ENCODE results near the gene ESR1. TPM values are rescaled to one million over a fixed set of nuclear protein-coding genes. Genes with fewer than 3 reads are reported as not detected.

The ESR1 gene
- total and polyA plus RNA-seq, 12 donors = 0.28 to 9.4 (median 3.8) TPM

DNA sequence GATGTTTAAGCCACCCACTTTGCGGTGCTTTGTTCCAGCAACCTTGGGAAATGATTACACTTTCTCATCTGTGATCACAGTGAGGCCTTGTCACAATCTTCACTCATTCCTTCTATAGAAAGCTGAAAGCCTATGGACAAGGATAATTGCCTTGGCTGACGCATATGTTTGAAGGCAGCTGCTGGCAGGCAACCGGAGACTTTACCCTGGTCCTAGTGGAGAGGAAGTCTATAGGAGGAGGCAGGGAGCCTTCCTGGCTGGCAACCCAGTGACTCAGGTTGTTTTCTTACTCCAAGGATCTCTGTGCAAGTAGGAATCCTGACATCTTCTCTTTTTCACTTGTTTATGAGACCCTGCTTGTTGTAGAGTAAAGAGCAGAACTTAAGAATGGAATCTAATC, 34.1 kb upstream of the ESR1 start:
- Histone ChIP-seq H3K27me3 (no peaks in the 10 kb centered on the region), H3K4me3 (no peak overlapping the region), H3K27ac (no peak overlapping the region), H3K9me3 (replicated peaks in 1 of 3) (no peaks in the 10 kb centered on the region), H3K4me1 (replicated peaks in 1 of 2) (no peaks in the 10 kb centered on the region), H3K36me3 (replicated peaks in 1 of 2) (no peaks in the 10 kb centered on the region)
- DNase-seq = no peak
- TF ChIP-seq POLR2A (IDR thresholded peaks at IDR 0.05) (no peak), CTCF (IDR thresholded peaks at IDR 0.05) (no peak)
- intact Hi-C loops (cut with DNase I) = no loop called here
- WGBS, 4 donors = 90 to 95% (median 92%) methylated on average over 3 of the region's 3 CpGs

DNA sequence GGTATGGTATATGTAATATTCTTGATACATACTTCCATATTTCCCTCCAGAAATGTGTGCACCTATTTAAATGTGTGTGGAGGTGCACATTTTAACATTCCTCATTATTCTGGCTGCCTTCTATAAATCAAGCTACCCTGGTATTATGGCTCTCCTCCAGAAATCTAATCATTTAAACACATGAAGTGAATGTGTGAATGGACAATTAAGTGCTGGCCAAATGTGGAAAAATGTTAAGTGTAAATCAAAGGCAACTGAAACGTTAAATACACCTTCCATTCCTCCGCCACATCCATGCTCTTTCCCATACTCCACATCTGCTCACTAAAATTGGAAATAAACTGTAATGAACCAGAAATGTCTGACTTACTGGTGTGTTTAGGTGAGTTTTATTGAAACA, 24.9 kb upstream of the ESR1 start:
- 70 to 83% (median 78%) methylated on average over 2 of the region's 2 CpGs for WGBS, 4 donors
- TF ChIP-seq CTCF (IDR thresholded peaks at IDR 0.05) (no peak), POLR2A (IDR thresholded peaks at IDR 0.05) (no peak)

GRCh38 chr6:151783692-151784091, 23.8 kb upstream of the ESR1 start:
- no peak overlapping the region for H3K4me3 ChIP-seq
- 68 to 84% (median 77%) methylated on average over 2 of the region's 2 CpGs for WGBS, 4 donors
- TF ChIP-seq POLR2A (IDR thresholded peaks at IDR 0.05) (no peak), CTCF (IDR thresholded peaks at IDR 0.05) (no peak)

More for the DNA sequence above, 24.9 kb upstream of the ESR1 start:
- Histone ChIP-seq H3K27ac (no peak overlapping the region), H3K36me3 (replicated peaks in 1 of 2) (no peaks in the 10 kb centered on the region), H3K9me3 (replicated peaks in 1 of 3) (no peaks in the 10 kb centered on the region), H3K4me1 (replicated peaks in 1 of 2) (no peaks in the 10 kb centered on the region), H3K27me3 (no peaks in the 10 kb centered on the region), H3K4me3 (no peak overlapping the region)
- DNase-seq = no peak
- intact Hi-C loops (cut with DNase I) = no loop called here

GRCh38 chr6:151784441-151785214, 22.9 kb upstream of the ESR1 start:
- intact Hi-C loops (cut with DNase I) = no loop called here
- H3K27ac ChIP-seq = no peak overlapping the region
- TF ChIP-seq CTCF (IDR thresholded peaks at IDR 0.05) (no peak), POLR2A (IDR thresholded peaks at IDR 0.05) (no peak)
- H3K4me1 ChIP-seq (replicated peaks in 1 of 2) = no peaks in the 10 kb centered on the region
- no peak for DNase-seq
- H3K9me3 ChIP-seq (replicated peaks in 1 of 3) = no peaks in the 10 kb centered on the region
- no peaks in the 10 kb centered on the region for H3K27me3 ChIP-seq
- no peaks in the 10 kb centered on the region for H3K36me3 ChIP-seq (replicated peaks in 1 of 2)
- no peak overlapping the region for H3K4me3 ChIP-seq

More at GRCh38 chr6:151783692-151784091, 23.8 kb upstream of the ESR1 start:
- intact Hi-C loops (cut with DNase I) = no loop called here
- Histone ChIP-seq H3K9me3 (replicated peaks in 1 of 3) (no peaks in the 10 kb centered on the region), H3K27ac (no peak overlapping the region), H3K27me3 (no peaks in the 10 kb centered on the region), H3K4me1 (replicated peaks in 1 of 2) (no peaks in the 10 kb centered on the region), H3K36me3 (replicated peaks in 1 of 2) (no peaks in the 10 kb centered on the region)
- no peak for DNase-seq
